GM12878 (cell line): ENCODE measurements around the gene PAIP2. TPM values are rescaled to one million over a fixed set of nuclear protein-coding genes. Genes with fewer than 3 reads are reported as not detected.
A peak's percentile ranks its signal among the peaks of the same experiment; 100 is the strongest.

Experiments used
- ATAC-seq: fragments of 200-7000 bp; cut with Tn5 transposase; 3 replicates; pipeline ENCODE4 v1.9.1; 2020; ENCODE audit warnings: mild to moderate bottlenecking, moderate library complexity
- BruUV-seq: library from RNA; stranded (reverse); fragments of 400-500 nt; replicated peaks from 2 replicates; lab custom pipeline; 2021; lab: Mats Ljungman, UMichigan
- CTCF ChIA-PET: fragments of 300-600 bp; sonication (Branson Sonifier 250); formaldehyde crosslinking; extraction: SDS; loops from one replicate; lab custom pipeline; 2021; ENCODE audit warnings: inconsistent platforms; lab: Yijun Ruan, JAX
- POLR2A ChIA-PET: fragments of 350-600 bp; formaldehyde crosslinking; extraction: SDS; loops from one replicate; lab custom pipeline; 2021; ENCODE audit warnings: inconsistent platforms; lab: Charles Lee
- RAD21 ChIA-PET: fragments of 300-600 bp; sonication (Branson Sonifier 250); formaldehyde crosslinking; loops from one replicate; lab custom pipeline; 2023; ENCODE audit warnings: antibody characterized with exemption; ENCODE audit not compliant: unreplicated experiment; lab: Charles Lee
- SMC1A ChIA-PET: fragments of 300-600 bp; sonication (Branson Sonifier 250); formaldehyde crosslinking; loops from one replicate; lab custom pipeline; 2023; ENCODE audit not compliant: unreplicated experiment, uncharacterized antibody; lab: Charles Lee
- DNase-seq: peaks from one replicate; pipeline ENCODE4 v3.0.0-alpha.2; 2011; ENCODE audit warnings: low read depth, low spot score
- FAIRE-seq: peaks from 3 replicates; lab custom pipeline; 2011; peaks lifted over from hg19 to GRCh38; lab: Jason Lieb, UNC
- H2AFZ ChIP-seq: 2 replicates; pipeline ENCODE4 v1.6.0; 2011; ENCODE audit warnings: low read depth, low read length, control low read depth; ENCODE audit not compliant: control insufficient read depth
- H3K27ac ChIP-seq: 2 replicates; pipeline ENCODE4 v1.5.1; 2011; ENCODE audit warnings: control low read depth; ENCODE audit not compliant: control insufficient read depth, insufficient read depth
- H3K27me3 ChIP-seq, 2 experiments: replicated peaks in 1 of 2; 2 replicates each; pipeline versions ENCODE4 v1.6.0 to v1.6.1; 2011; ENCODE audit warnings: low read length in 1 of 2; ENCODE audit not compliant: control insufficient read depth in 2 of 2, insufficient read depth in 2 of 2
- H3K36me3 ChIP-seq, 2 experiments: 2 replicates each; pipeline ENCODE4 v1.5.1; 2011; ENCODE audit warnings: low read length in 1 of 2; ENCODE audit not compliant: control insufficient read depth in 2 of 2, insufficient read depth in 2 of 2
- H3K4me1 ChIP-seq: 2 replicates; pipeline ENCODE4 v1.6.1; 2011; ENCODE audit warnings: mild to moderate bottlenecking, low read length, moderate library complexity, mixed read lengths; ENCODE audit not compliant: control insufficient read depth, insufficient read depth
- H3K4me2 ChIP-seq: 2 replicates; pipeline ENCODE4 v1.6.0; 2011; ENCODE audit warnings: control low read depth; ENCODE audit not compliant: control insufficient read depth, insufficient read depth
- H3K4me3 ChIP-seq: fragments of 200-600 bp; sonication (generic); 2 replicates; pipeline ENCODE4 v1.5.1; 2016
- H3K79me2 ChIP-seq: 2 replicates; pipeline ENCODE4 v1.6.0; 2011; ENCODE audit warnings: low read length; ENCODE audit not compliant: control insufficient read depth, insufficient read depth
- H3K9ac ChIP-seq: 2 replicates; pipeline ENCODE4 v1.8.0; 2011; ENCODE audit warnings: low read length, control low read depth, mixed read lengths; ENCODE audit not compliant: control insufficient read depth, insufficient read depth
- H3K9me3 ChIP-seq: replicated peaks from 3 replicates; pipeline ENCODE4 v1.5.1; 2011; ENCODE audit warnings: mild to moderate bottlenecking, low read length; ENCODE audit not compliant: control insufficient read depth, insufficient read depth
- H4K20me1 ChIP-seq: 2 replicates; pipeline ENCODE4 v1.6.0; 2011; ENCODE audit not compliant: control insufficient read depth, insufficient read depth
- BMI1 ChIP-seq: fragments of 450-650 bp; IDR thresholded peaks from 2 replicates; pipeline ENCODE4 v1.6.1; 2016; ENCODE audit warnings: mild to moderate bottlenecking, moderate library complexity, borderline replicate concordance
- CREM ChIP-seq: IDR thresholded peaks from 2 replicates; pipeline ENCODE4 v1.6.1; 2014; ENCODE audit warnings: antibody characterized with exemption, low read depth
- CTCF ChIP-seq, 3 experiments: IDR thresholded peaks in 2 of 3; conservative IDR thresholded peaks in 1 of 3; 2 replicates each; pipeline ENCODE4 v1.5.1; 2011; ENCODE audit warnings: low read depth in 3 of 3, low read length in 3 of 3, mild to moderate bottlenecking in 3 of 3, control low read depth in 2 of 3, moderate library complexity in 2 of 3, inconsistent platforms in 1 of 3, mixed read lengths in 1 of 3; ENCODE audit not compliant: control insufficient read depth in 2 of 3, insufficient read depth in 1 of 3; ENCODE audit errors: extremely low read depth in 1 of 3
- IKZF1 ChIP-seq: fragments of 450-650 bp; conservative IDR thresholded peaks from 2 replicates; pipeline ENCODE4 v1.6.1; 2017; ENCODE audit warnings: antibody characterized with exemption, mild to moderate bottlenecking
- IKZF2 ChIP-seq, 2 experiments: fragments of 450-650 bp; IDR thresholded peaks; 2 replicates each; pipeline ENCODE4 v1.6.1; 2017; ENCODE audit warnings: mild to moderate bottlenecking in 2 of 2, moderate library complexity in 2 of 2
- JUNB ChIP-seq: IDR thresholded peaks from 2 replicates; pipeline ENCODE4 v1.6.1; 2016; ENCODE audit warnings: antibody characterized with exemption, mild to moderate bottlenecking
- POLR2AphosphoS2 ChIP-seq: IDR thresholded peaks from 2 replicates; pipeline ENCODE4 v1.6.1; 2011; ENCODE audit warnings: low read depth, mild to moderate bottlenecking, low read length, improper control_type of control experiment, moderate library complexity
- RAD21 ChIP-seq: IDR thresholded peaks from 2 replicates; pipeline ENCODE4 v1.6.1; 2011; ENCODE audit warnings: mild to moderate bottlenecking, low read depth, low read length, moderate library complexity; ENCODE audit not compliant: insufficient read depth
- WGBS: methylation state at CpG from one replicate; pipeline ENCODE4 v1.1.6; 2016; ENCODE audit warnings: low lambda C conversion rate; ENCODE audit not compliant: insufficient replicate concordance, insufficient coverage; ENCODE audit errors: missing lambda C conversion rate; 5-methylcytosine and 5-hydroxymethylcytosine counted together
- in situ Hi-C: fragments of 300-500 bp; cut with MboI; formaldehyde crosslinking; loops from 9 replicates; pipeline ENCODE4 v1.14.3; 2018; ENCODE audit warnings: mixed read lengths
- intact Hi-C: fragments of 100-400 bp; cut with micrococcal nuclease; formaldehyde crosslinking; loops from one replicate; pipeline ENCODE4 v1.14.2; 2022; ENCODE audit not compliant: unreplicated experiment
- polyA plus RNA-seq, 11 experiments: library from polyadenylated mRNA; depleted of rRNA in 4 of 11; unstranded in 6 of 11; stranded (reverse) in 5 of 11; fragments of >200 nt; fragmentation: Nextera tagmentation in 4 of 11; fragmentation: Illumina TruSeq in 1 of 11; extraction: Ambion mirVana in 4 of 11; extraction: Trizol in 1 of 11; gene quantifications; 1 replicate in 1 of 11; 2 replicates in 10 of 11; pipeline versions ENCODE4 v1.2.1 to v1.2.3, GENCODE V29; 2011 to 2016; ENCODE audit warnings: inconsistent platforms in 2 of 11, missing spikeins in 2 of 11, low read depth in 1 of 11
- total RNA-seq, 4 experiments: library from RNA; depleted of rRNA in 3 of 4; stranded (reverse); fragments of >200 nt in 3 of 4; fragmentation: Illumina TruSeq in 1 of 4; extraction: Trizol in 1 of 4; gene quantifications; 2 replicates each; pipeline versions ENCODE4 v1.2.1 to v1.2.3, GENCODE V29; 2013 to 2021
- TF ChIP-seq, protein P1 (sequence below): fragments of 450-650 bp; formaldehyde crosslinking; IDR thresholded peaks from 2 replicates; pipeline ENCODE4 v1.4.0; 2020; ENCODE audit warnings: mild to moderate bottlenecking, moderate library complexity

The PAIP2 gene
- total and polyA plus RNA-seq, 10 of the 15 experiments (the other 5 are each of a cell fraction or from before 2014, with no cell fraction given): 49.9 to 154 (median 102) TPM

- Histone ChIP-seq H3K4me3 (peak overlapping the region; percentile 74), H3K9ac (no peak overlapping the region; the same call in 1 of the 2 replicates), H3K9me3 (no peaks in the 10 kb centered on the region; the same call in 2 of the 3 replicates), H3K4me1 (peaks cover 36% of the 10 kb centered on the region), H3K4me2 (peak overlapping the region; percentile 98), H3K27me3 (no peaks in the 10 kb centered on the region), H3K27ac (peak overlapping the region; percentile 83), H3K79me2 (peaks cover 3% of the 10 kb centered on the region; the same call in 1 of the 2 replicates), H2AFZ (no peak overlapping the region), H3K36me3 (no peaks in the 10 kb centered on the region; a peak in 1 of 4 replicates), H4K20me1 (no peaks in the 10 kb centered on the region)
- ChIA-PET CTCF (interaction anchor here (0.7 to 3.5 kb wide), 17 partner anchors 11 to 249 kb away, joined by 3 to 26 read pairs (median 4); partner anchors contain the start of genes DNAJC18, MATR3 and MZB1), POLR2A (interaction anchor here (0.6 to 7.0 kb wide), 11 partner anchors 8 to 248 kb away, joined by 3 to 74 read pairs (median 3); partner anchors contain the start of genes DNAJC18, MZB1 and PAIP2), RAD21 (interaction anchor here (1.2 to 3.1 kb wide), 6 partner anchors 12 to 152 kb away, joined by 3 to 17 read pairs (median 12); partner anchors contain the start of gene MZB1), SMC1A (interaction anchor here (1.3 to 5.0 kb wide), 7 partner anchors 12 to 130 kb away, joined by 3 to 19 read pairs (median 7); partner anchors contain the start of genes MZB1 and PAIP2)
- WGBS: 46% methylated on average over 7 of the region's 7 CpGs
- TF ChIP-seq RAD21 (peak; percentile 31; the same call in 1 of the 2 replicates), CTCF (IDR thresholded peaks at IDR 0.05 in 2 of 3, conservative IDR thresholded peaks at IDR 0.05 in 1 of 3; ENCODE audit: control insufficient read depth in 2 of 3, extremely low read depth in 1 of 3, insufficient read depth in 1 of 3, low read depth in 3 of 3, low read length in 3 of 3) (peak; percentile 32 to 50 (median 49); a peak in 5 of 6 replicates), JUNB (no peak), IKZF2 (IDR thresholded peaks at IDR 0.05) (0 out of 4 replicates have a peak, but pooled peaks of 1 of the 2 experiments have one; percentile 26), POLR2AphosphoS2 (no peak), BMI1 (no peak), IKZF1 (0 out of 2 replicates have a peak, but pooled peaks have one; percentile 16), CREM (no peak)
- TF ChIP-seq, protein P1, sequence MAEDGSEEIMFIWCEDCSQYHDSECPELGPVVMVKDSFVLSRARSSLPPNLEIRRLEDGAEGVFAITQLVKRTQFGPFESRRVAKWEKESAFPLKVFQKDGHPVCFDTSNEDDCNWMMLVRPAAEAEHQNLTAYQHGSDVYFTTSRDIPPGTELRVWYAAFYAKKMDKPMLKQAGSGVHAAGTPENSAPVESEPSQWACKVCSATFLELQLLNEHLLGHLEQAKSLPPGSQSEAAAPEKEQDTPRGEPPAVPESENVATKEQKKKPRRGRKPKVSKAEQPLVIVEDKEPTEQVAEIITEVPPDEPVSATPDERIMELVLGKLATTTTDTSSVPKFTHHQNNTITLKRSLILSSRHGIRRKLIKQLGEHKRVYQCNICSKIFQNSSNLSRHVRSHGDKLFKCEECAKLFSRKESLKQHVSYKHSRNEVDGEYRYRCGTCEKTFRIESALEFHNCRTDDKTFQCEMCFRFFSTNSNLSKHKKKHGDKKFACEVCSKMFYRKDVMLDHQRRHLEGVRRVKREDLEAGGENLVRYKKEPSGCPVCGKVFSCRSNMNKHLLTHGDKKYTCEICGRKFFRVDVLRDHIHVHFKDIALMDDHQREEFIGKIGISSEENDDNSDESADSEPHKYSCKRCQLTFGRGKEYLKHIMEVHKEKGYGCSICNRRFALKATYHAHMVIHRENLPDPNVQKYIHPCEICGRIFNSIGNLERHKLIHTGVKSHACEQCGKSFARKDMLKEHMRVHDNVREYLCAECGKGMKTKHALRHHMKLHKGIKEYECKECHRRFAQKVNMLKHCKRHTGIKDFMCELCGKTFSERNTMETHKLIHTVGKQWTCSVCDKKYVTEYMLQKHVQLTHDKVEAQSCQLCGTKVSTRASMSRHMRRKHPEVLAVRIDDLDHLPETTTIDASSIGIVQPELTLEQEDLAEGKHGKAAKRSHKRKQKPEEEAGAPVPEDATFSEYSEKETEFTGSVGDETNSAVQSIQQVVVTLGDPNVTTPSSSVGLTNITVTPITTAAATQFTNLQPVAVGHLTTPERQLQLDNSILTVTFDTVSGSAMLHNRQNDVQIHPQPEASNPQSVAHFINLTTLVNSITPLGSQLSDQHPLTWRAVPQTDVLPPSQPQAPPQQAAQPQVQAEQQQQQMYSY (CRISPR knock-in tag): no peak
- in situ Hi-C loops: no loop called here
- no TSS peak for BruUV-seq
- DNase-seq (no peak), ATAC-seq (no peak), FAIRE-seq (no peak)
- intact Hi-C loops: no loop called here
Measured at GRCh38 chr5:139402561-139403158, 61.0 kb downstream of the PAIP2 start.
